Measurements from ENCODE around the gene DMRTB1.

DMRTB1 gene

DNA sequence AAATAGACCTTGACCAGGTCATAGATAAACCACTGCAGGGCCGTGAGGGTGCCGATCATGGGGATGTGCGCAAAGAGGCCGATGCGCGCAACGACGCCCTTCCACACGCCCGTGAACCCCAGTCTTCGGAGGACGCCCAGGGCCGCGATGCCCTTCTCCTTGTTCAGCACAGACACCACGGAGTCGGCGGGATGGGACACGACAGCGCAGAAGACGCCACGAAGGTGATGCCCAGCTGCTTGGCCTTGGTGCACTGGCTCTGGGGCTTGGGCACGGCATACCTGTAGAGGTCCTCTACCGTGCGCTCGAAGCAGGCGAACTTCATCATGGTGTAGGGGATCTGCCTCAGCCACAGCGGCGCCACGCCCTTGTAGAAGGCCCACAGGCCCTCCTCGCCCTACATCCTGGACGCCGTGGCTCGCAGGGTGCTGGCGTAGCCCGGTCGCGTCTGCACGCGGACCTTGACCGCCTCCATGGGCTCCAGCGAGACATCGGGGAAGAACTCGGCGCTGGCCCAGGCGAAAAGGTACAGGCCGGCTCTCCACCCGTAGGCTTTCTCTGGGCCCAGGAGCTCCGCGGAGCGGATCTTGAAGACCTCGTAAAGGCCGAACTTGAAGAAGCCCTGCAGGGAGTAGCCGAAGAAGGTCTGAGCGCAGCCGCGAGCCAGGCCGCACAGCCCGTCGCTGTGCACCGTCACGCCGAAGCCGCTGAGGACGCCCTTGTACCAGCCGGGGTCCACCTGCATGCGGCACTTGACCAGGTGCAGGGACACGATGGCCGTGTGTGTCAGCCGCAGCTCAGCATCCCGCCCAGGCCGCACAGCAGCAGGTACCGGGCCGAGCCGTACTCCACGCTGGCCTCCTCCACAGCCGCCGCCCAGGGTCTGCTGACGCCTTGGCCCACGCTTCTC is 20.5 kb upstream of the DMRTB1 start:
- DNase-seq: no peak

DNA sequence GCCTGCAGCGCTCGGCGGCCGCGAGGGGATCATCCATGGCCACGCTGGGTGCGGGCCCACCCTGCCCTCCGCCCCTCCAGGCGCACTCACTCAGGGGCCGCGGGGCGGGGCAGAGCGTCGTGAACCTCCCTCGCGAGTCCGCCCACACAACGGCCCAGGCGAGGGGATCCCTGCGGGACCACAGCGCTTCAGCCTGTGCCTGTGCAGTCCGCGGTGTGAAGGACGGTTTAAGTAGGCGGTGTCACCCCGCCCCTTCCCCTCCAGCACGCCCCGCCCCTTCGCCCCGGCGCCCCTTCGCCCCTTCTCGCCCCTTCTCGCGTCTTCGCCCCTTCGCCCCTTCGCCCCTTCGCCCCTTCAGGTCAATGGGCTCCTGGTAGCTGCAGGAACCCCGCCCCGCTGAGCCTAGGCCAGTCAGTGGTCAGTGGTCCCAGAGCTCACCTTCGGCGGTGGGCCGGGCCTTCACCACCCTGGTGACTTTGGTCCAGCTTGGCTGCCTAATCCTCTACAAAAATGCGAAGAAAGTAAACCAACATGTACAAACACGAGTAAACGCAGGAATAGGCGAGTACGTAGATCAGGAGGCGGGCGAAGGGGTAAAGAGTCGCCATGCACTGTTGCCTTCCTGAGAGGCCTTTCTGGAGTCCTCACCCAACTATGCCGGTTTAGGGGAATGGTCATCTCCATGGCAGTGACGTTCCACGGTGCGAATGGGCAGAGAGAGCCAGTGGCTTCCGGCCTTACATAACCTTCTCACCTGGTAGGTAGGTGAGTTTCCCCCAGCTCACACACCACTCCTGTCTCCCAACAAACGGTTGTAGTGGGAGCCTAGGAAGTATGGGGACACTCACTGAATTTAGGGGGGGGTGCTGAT is 19.6 kb upstream of the DMRTB1 start:
- no peak for DNase-seq

DNA sequence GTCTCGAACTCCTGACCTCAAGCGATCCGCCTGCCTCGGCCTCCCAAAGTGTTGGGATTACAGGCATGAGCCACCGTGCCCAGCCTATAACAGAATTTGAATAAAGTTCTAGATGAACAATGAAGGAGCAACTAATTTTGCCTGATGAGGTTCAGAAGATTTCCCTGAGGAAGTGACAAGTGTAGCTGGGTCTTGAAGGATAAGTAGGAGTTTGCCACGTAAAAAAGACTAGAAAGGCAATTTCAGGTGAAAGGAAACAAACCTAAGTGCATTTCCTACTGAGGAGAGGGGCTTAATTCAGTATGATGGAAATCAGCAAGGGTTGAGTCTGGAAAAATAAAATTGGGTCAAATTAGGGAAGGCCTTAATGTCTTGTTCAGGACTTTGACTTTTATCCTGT is 18.6 kb upstream of the DMRTB1 start:
- no peak for DNase-seq

DNA sequence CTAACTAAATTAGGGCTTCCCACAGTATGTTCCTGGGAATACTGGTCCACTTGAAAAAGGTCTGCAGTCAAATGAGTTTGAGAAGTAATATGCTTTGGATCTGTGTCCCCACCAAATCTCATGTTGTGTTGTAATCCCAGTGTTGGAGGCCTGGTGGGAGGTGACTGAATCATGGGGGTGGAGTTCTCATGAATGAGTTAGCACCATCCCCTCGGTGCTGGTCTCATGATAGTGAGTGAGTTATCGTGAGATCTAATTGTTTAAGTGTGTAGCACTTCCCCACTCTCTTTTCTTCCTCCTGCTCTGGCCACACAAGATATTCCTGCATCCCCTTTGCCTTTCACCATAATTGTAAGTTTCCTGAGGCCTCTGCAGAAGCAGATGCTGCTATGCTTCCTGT is 16.9 kb upstream of the DMRTB1 start:
- DNase-seq: no peak

DNA sequence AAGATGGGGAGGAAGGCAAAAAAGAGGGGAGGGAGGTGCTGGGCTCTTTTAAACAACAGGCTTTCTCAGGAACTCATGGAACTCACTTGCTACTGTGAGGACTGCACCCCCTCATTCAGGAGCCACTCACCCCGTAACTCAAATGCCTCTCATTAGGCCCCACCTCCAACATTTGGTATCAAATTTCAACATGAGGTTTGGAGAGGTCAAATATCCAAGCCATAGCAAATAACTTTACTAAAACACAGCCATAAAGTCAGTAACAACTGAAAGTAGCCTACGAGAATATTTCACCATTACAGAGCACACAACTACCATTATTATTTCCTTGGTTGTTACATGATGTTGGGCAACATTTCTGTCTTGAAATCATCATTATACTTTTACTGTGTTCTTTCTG is 13.1 kb upstream of the DMRTB1 start:
- no peak for DNase-seq

DNA sequence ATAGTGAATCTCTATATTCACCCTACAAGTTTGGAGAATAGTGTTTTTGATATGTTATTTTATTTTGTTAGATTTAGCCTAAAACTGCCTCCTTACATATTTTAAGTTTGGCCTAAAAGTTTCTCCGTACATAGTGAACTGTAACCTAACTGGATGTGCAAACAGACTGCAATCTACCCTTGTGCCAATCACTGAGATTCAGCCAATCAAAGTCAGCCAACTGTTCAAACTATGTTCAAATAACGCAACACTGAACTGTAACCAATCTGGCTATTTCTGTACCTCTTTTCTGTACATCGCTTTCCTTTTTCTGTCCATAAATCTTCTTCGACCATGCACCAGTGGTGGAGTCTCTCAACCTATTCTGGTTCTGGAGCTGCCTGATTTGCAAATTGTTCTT is 11.8 kb upstream of the DMRTB1 start:
- no peak for DNase-seq

DNA sequence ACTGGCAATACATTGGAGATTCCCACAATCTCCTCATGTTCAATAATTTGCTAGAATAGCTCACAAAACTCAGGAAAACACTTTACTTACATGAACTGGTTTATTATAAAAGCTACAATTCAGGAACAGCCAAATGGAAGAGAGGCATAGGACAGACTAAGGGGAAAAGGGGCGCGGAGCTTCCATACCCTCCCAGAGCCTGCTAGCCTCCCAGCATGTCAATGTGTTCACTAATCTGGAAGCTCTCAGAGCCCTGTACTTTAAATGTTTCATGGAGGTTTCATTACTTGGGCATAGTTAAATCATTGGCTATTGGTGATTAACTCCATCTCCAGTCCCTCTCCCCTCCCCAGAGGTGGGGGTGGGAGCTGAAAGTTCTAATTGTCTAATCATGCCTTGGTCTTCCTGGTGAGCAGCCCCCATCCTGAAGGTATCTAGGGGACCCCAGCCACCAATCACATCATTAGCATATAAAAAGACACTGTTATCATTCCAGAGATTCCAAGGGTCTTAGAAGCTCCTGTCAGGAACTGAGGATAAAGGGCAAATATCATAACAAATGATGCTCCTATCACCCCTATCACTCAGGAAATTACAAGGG is 10.9 kb upstream of the DMRTB1 start:
- DNase-seq: no peak

DNA sequence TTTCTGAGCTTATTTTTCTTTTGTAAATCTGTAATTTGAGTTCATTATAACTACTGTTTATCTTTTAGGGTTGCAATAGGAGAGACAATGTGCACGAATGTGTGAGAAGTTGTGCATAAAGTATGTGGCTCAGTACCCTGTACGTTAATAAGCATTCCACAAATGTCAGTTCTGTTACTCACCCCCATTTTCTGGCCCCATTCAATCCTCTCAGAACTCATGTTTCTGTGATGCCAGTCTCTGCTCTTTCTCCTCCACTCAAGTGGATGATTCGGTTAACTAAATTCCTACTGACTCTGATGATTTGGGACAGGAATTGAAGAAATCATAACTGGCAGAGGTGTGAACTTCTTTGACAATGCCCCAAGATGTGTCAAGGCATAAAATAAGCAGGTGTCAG is 10.2 kb upstream of the DMRTB1 start:
- DNase-seq: no peak

DNA sequence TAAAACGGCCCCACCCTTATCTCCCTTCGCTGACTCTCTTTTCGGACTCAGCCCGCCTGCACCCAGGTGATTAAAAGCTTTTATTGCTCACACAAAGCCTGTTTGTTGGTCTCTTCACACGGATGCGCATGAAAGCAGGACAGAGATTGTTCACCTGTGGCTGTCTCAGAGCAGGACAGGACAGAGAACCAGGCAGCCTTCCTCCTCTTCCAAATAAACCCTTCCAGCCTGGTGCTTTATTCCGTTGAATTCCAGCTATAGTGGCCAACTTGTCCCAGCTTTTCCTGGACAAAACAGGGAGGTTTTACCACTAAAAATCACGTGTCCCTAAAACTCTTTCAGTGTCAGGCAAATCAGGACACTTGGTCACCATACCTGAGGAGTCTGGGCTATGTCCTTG is 9.5 kb upstream of the DMRTB1 start:
- no peak for DNase-seq

DNA sequence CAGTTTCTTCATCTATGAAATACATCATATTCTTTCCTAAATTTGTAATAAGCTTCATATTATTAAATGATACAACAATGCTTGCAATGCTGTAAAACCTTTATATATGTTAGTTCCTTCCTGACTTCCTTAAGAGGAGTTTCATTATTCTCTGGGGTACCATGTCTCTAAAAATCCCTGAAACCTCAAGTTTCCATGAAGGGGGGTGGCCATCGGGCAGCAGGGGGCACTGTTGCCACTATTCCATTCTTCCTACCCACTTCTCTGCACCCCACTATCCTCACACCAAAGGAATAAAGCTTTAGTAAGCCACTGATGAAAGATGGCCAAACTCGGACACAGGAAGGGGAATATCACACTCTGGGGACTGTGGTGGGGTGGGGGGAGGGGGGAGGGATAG is 9.0 kb upstream of the DMRTB1 start:
- no peak for DNase-seq

DNA sequence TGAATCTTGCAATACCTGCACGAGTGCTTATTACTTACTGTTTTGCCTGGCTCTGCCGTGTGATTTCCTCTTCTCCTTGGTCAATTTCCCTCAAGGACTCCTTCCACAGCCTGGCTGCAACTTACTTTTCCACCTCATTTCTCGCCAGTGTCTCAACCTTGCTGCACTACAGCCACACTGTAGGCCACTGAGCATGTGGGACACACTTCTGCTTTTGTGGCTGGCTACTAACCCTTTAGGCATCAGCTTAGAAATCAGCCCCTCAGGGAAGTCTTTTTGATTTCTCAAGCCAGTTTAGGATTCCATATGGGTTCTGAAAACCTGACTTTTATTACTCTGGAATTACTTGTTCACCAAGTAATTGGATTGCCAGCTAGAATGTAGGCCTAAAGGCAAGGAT is 5.2 kb upstream of the DMRTB1 start:
- no peak for DNase-seq

DNA sequence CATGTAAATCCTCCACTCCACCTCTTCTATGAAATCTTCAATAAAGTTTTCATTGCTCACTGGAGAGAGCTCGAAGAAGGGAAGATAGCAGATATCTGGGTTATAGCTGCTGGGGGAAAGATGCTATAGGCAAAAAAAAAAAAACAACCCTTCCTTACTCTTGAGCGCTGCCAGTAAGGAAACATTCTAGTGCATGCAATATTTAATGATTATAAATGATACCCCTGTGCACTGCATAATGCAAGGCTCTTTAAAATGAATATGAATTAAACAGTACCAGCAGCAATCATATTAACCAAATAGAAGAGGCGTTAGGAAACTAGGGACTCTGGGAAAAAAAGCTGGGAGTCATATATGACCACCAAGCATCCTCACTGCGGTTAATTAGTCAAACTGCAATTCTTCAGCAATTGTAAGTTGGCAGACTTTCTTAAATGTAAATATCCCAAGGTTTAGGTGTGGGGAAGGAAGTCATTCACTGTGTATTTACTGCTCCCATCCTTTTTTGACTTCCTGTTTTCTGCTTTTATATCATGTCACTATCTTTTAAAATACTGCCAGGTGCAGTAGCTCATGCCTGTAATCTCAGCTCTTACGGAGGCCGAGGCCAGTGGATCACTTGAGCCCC is 3.7 kb upstream of the DMRTB1 start:
- no peak for DNase-seq

DNA sequence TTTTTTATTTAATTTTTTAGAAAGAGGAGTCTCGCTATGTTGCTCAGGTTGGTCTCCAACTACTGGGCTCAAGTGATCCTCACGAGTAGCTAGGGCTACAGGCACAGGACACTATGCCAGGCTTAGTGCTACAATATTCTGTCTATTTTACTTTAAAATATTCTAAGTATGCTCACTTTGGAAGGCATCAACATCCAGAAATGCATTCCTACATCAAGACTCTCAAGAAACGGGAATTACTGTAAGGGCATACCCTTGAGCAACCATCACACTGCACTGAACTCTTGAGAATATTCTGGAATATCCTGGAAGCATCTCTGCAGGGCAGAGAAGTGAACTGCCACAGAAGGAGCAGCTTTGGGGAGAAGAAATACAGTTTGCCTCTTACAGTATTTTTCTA is 565 bp upstream of the DMRTB1 start:
- no peak for DNase-seq

DNA sequence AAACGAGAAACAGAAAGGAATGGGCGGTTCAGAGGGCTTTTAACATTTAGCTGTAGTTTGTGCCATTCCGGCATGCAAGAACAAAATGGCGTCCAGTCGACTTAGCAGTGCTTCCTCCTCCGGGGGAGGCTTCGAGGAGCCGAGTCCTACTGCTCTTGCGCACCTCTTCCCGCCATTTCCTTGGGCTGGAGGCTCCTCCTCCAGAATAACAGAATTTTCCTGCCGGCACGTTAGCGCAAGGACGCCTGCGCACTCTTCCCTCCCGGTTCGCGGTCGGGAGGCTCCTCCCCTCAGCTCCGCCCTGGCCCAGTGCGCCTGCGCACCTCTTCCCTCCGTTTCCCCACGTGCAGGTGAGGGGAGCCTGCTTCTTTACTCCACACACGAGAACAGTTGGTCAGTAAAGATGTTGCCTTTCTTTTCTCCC is 1.0 kb downstream of the DMRTB1 start:
- no peak for DNase-seq

DNA sequence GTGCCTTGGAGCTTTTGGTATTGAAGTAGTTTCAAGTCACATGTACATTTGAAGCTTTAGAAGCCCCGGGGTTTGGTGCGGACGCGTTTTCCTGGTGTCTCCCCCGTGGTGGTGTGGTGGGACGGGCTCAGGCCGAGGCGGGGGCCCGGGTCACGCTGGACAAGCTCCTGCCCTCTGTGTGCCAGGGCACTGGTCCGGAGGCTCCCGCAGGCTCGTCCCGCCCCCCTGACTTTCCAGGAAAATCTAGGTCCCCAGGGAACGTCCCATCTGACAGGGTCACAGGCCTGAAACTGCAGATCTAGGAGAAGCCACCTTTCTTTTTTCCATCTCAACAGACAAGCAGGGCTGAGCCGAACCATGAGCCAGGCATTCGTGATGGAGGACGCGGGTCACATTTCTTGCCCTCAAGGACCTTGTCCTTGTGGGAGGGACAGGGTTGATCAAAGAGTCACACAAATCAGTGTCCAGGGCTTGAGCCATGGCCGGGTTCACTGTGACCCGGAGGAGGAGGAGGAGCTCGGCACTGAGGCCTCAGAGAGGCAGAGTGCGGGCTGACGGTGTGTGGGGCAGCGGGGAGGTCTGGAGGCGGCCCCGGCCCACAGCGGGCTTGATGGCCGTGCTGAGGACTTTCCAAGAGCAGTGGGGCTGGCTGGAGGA is 1.6 kb downstream of the DMRTB1 start:
- no peak for DNase-seq

DNA sequence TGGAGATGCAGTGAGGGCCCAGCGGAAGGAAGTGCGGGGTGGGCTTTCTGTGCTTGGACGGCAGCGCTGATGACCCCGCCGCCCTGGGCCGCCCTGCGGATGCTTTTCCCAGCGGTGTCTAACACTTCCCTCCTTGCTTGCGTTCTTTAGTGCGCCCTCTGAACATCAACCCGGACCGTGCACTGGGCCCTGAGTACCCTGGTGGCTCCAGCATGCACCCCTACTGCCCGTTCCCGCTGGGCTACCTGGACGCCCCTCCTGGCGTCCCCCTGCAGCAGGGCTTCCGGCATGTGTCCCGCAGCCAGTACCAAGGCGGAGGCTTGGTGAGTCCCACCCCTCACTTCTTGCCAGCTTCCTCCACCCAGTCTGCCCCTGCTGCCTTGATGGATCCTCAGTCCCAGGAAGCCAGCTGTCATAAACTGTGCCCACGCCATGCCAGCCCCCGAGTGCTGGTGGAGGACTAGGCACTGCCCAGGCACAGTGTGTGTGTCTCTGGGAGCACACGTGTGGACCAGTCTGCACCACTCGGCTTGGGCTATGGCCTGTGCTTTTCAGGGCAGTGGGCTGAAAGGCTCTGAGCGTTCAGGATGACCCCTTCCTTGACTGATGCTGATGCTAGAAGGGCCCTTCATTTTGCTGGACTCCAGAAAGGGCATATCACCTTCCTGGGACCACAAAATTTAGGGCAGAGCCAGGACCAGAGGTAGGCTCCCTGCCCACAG is 2.3 kb downstream of the DMRTB1 start:
- no peak for DNase-seq

DNA sequence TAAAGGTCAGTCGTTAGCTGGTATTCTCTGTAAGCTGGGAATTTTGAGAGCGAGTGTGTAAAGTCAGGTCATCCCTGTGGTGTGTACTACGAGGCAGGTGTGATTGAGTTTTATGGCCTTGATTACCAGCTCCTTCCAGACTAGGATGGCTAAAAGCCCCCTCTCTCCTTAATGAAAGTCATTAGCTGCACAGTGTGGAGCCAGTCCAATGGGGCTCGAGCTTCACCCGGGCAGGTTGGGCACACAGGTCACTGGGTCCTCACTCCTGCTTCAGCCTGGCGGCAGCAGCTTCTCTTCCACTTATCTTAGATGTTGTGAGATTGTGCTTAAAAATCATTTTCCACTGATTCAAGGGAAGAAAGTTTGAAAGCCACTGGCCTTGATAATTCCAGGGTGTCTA is 3.0 kb downstream of the DMRTB1 start:
- DNase-seq: no peak

DNA sequence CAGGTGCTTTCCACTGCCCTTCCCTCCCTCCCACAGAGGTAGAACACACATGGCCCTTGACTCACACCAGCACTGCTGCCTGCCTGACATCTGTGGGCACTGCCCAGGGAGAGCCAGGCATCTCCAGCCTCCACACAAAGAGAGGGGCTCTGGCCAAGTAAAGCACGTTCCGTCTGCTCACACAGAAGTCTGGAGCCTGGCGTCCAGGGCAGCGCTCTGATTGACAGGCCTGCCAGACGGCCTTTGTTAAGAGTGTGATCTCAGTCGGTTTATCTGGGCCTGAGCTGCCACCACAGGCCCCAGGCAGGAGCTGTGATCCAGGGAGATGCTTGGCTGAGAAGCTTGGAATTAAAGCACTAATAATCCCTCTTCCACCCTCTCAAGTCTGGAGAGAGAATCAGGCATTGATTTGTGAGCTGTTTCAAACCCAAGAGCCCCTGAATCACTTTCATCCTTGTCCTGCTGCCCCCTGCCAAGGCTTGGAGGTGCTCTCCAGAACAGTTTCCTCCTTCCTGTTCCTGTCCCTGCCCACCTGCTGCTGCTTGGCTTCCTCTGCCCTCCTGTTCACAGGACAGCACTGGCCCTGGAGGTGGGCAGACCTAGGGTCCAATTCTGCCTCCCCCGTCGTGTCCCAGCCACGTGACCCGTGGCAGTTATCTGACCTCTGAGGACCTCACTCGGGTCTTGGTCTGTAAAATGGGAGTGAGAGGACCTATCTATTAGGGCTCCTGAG is 3.7 kb downstream of the DMRTB1 start:
- no peak for DNase-seq

DNA sequence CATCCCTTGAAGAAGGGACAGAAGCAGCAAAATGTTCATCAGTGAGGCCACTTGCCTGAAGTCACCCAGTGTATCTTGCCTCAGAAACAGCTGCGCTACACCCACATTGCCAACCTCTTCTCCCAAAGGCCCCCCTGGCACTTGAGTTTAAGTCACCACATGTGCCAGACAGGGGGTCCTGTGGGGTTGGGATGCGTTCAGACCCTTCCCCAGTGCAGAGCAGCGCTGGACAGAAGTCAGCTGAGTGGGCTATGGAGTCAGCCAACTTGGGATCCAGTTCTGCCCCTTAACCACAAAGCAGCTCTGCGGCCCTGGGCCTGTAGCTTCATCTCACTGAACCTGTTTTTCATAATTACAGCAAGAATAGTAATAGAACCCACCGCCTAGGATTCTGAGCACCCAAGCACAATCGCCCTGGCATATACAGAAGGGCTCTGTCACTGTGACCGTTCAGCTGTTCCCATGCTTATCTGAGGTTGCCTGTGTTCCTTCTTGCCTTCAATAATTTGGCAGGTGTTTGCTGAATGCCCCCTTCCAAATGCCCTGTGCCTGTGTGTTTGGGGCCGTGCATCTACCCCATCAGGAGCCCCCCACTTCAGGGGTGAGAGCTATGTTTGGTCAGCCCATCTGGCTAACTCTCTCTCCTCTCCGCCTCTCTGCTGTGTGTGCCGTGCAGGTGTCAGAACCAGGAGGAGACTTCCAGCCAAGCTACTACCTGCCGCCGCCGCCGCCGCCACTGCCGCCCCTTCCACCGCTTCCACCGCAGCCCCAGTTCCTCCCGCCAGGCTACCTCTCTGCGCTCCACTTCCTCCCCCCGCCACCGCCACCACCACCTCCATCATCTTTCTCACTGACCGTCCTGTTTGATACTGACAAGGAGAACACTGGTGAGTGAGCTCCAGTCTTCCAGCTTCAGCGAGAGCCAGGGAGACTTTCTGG is 5.0 kb downstream of the DMRTB1 start:
- no peak for DNase-seq
